H1 (cell line): ENCODE data around the gene NDUFAF8.

Source experiments
- BCL11A ChIP-seq, 2 experiments: IDR thresholded peaks; one replicate each; pipeline ENCODE4 v1.6.1; 2011; ENCODE audit warnings: low read depth in 2 of 2, low read length in 2 of 2, mild to moderate bottlenecking in 2 of 2
- CTCF ChIP-seq, 3 experiments: IDR thresholded peaks; 1 replicate in 2 of 3; 2 replicates in 1 of 3; pipeline versions ENCODE4 v1.5.1 to v1.6.1; 2011; ENCODE audit warnings: low read length in 3 of 3, mild to moderate bottlenecking in 3 of 3, inconsistent platforms in 2 of 3, low read depth in 1 of 3, moderate library complexity in 1 of 3; ENCODE audit not compliant: insufficient read depth in 1 of 3; ENCODE audit errors: control extremely low read depth in 1 of 3
- POLR2A ChIP-seq, 2 experiments: IDR thresholded peaks; 1 replicate in 1 of 2; 2 replicates in 1 of 2; pipeline ENCODE4 v1.6.1; 2011; ENCODE audit warnings: low read depth in 2 of 2, low read length in 2 of 2, mild to moderate bottlenecking in 2 of 2; ENCODE audit errors: control extremely low read depth in 1 of 2
- RAD21 ChIP-seq, 2 experiments: IDR thresholded peaks in 1 of 2; conservative IDR thresholded peaks in 1 of 2; 2 replicates each; pipeline ENCODE4 v1.6.1; 2011; ENCODE audit warnings: low read depth in 2 of 2, low read length in 2 of 2, improper control_type of control experiment in 1 of 2, inconsistent platforms in 1 of 2, mild to moderate bottlenecking in 1 of 2, moderate library complexity in 1 of 2
- RXRA ChIP-seq: IDR thresholded peaks from 2 replicates; pipeline ENCODE4 v1.6.1; 2011; ENCODE audit warnings: low read depth, mild to moderate bottlenecking, low read length, moderate library complexity; ENCODE audit not compliant: insufficient read depth
- TAF1 ChIP-seq: IDR thresholded peaks from 2 replicates; pipeline ENCODE4 v1.6.1; 2011; ENCODE audit warnings: mild to moderate bottlenecking, low read depth, low read length

DNA sequence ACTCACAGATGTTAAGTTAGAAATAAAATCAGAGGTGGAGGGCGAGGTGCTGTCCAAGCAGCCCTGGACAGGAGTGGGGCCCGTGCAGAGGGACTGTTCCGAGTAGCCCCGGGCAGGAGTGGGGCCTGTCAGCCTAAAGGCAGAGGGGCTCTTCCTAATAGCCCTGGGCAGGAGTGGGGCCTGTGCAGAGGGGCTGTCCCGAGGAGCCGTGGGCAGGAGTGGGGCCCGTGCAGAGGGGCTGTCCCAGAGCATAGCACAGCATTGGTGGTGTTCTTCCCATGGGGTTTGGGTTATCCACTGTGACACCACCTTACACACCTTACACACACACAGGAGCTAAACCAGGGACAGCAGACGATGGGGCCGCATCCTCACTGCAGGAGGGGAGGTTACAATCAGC lies 26.8 kb upstream of the NDUFAF8 start:
- no peak for TF ChIP-seq CTCF (IDR thresholded peaks at IDR 0.05; ENCODE audit: control extremely low read depth in 1 of 3, insufficient read depth in 1 of 3, low read depth in 1 of 3, low read length in 3 of 3)
- TF ChIP-seq RXRA, result no peak
- no peak for TF ChIP-seq POLR2A (IDR thresholded peaks at IDR 0.05; ENCODE audit: control extremely low read depth in 1 of 2, low read depth in 2 of 2, low read length in 2 of 2)
- TF ChIP-seq BCL11A (IDR thresholded peaks at IDR 0.05; ENCODE audit: low read depth in 2 of 2, low read length in 2 of 2), result no peak
- no peak for TF ChIP-seq RAD21 (IDR thresholded peaks at IDR 0.05 in 1 of 2, conservative IDR thresholded peaks at IDR 0.05 in 1 of 2; ENCODE audit: low read depth in 2 of 2, low read length in 2 of 2)
- TF ChIP-seq TAF1, result no peak
